Neuronal stem cell (in vitro differentiated cells): ENCODE results near the gene BRD3.

Source experiments
- DNase-seq: peaks from one replicate; pipeline ENCODE4 v3.0.0-alpha.2; 2013; ENCODE audit warnings: low spot score
- H2AFZ ChIP-seq: one replicate; pipeline ENCODE4 v1.6.1; 2013; ENCODE audit warnings: mild to moderate bottlenecking, low read length, inconsistent platforms
- H2AK5ac ChIP-seq: 2 replicates; pipeline ENCODE4 v1.6.1; 2013; ENCODE audit warnings: low read depth, mild to moderate bottlenecking, inconsistent platforms, low read length, moderate library complexity, mixed read lengths
- H2BK120ac ChIP-seq: 2 replicates; pipeline ENCODE4 v1.6.1; 2013; ENCODE audit warnings: low read depth, mild to moderate bottlenecking, inconsistent platforms, low read length, moderate library complexity, mixed read lengths
- H2BK12ac ChIP-seq: one replicate; pipeline ENCODE4 v1.6.1; 2013; ENCODE audit warnings: low read length, inconsistent platforms
- H2BK15ac ChIP-seq: 2 replicates; pipeline ENCODE4 v1.6.1; 2013; ENCODE audit warnings: mild to moderate bottlenecking, low read length, inconsistent platforms, mixed read lengths
- H2BK5ac ChIP-seq: one replicate; pipeline ENCODE4 v1.6.1; 2013; ENCODE audit warnings: inconsistent platforms, mild to moderate bottlenecking, low read length, moderate library complexity
- H3K14ac ChIP-seq: one replicate; pipeline ENCODE4 v1.6.1; 2013; ENCODE audit warnings: low read length, inconsistent platforms
- H3K18ac ChIP-seq: 2 replicates; pipeline ENCODE4 v1.6.1; 2013; ENCODE audit warnings: low read length, inconsistent platforms
- H3K23ac ChIP-seq: 2 replicates; pipeline ENCODE4 v1.6.1; 2013; ENCODE audit warnings: low read depth, mild to moderate bottlenecking, mixed read lengths, low read length, inconsistent platforms; ENCODE audit not compliant: poor library complexity
- H3K27ac ChIP-seq: replicated peaks from 3 replicates; pipeline ENCODE4 v1.5.1; 2013; ENCODE audit warnings: low read length, inconsistent platforms
- H3K27me3 ChIP-seq, 3 experiments: 2 replicates each; pipeline ENCODE4 v1.6.1; 2013; ENCODE audit warnings: low read length in 3 of 3, mild to moderate bottlenecking in 2 of 3, inconsistent platforms in 1 of 3, low read depth in 1 of 3, mixed read lengths in 1 of 3, moderate library complexity in 1 of 3; ENCODE audit not compliant: control insufficient read depth in 3 of 3, insufficient read depth in 3 of 3
- H3K36me3 ChIP-seq, 2 donors: replicated peaks in 1 of 2; 2 replicates each; pipeline ENCODE4 v1.6.1; 2013; ENCODE audit warnings: low read length in 2 of 2; ENCODE audit not compliant: control insufficient read depth in 2 of 2, insufficient read depth in 2 of 2
- H3K4ac ChIP-seq: 2 replicates; pipeline ENCODE4 v1.6.1; 2013; ENCODE audit warnings: inconsistent platforms, mild to moderate bottlenecking, low read length, moderate library complexity
- H3K4me1 ChIP-seq, 2 donors: 1 replicate in 1 of 2; 2 replicates in 1 of 2; pipeline ENCODE4 v1.6.1; 2013; ENCODE audit warnings: low read length in 2 of 2, low read depth in 1 of 2; ENCODE audit not compliant: control insufficient read depth in 2 of 2, insufficient read depth in 1 of 2
- H3K4me2 ChIP-seq: one replicate; pipeline ENCODE4 v1.6.1; 2013; ENCODE audit warnings: mild to moderate bottlenecking, low read length, inconsistent platforms; ENCODE audit not compliant: insufficient read depth, poor library complexity, severe bottlenecking
- H3K4me3 ChIP-seq, 2 donors: 2 replicates each; pipeline ENCODE4 v1.5.1; 2013; ENCODE audit warnings: low read length in 2 of 2, mild to moderate bottlenecking in 2 of 2, inconsistent platforms in 1 of 2, moderate library complexity in 1 of 2
- H3K79me1 ChIP-seq: one replicate; pipeline ENCODE4 v1.6.1; 2013; ENCODE audit warnings: low read depth, mild to moderate bottlenecking, inconsistent platforms, low read length, moderate library complexity
- H3K9ac ChIP-seq: one replicate; pipeline ENCODE4 v1.6.1; 2013; ENCODE audit warnings: mild to moderate bottlenecking, low read depth, low read length, inconsistent platforms; ENCODE audit not compliant: poor library complexity
- H3K9me3 ChIP-seq, 2 donors: replicated peaks in 1 of 2; 2 replicates each; pipeline versions ENCODE3 to v1.6.1; 2013; ENCODE audit warnings: low read length in 2 of 2, mild to moderate bottlenecking in 2 of 2, inconsistent platforms in 1 of 2, low read depth in 1 of 2, mixed read lengths in 1 of 2, moderate library complexity in 1 of 2; ENCODE audit not compliant: control insufficient read depth in 2 of 2, insufficient read depth in 1 of 2
- H4K8ac ChIP-seq: one replicate; pipeline ENCODE4 v1.6.1; 2013; ENCODE audit warnings: low read depth, mild to moderate bottlenecking, inconsistent platforms, low read length, moderate library complexity
- H4K91ac ChIP-seq: one replicate; pipeline ENCODE4 v1.6.1; 2013; ENCODE audit warnings: low read length, low read depth, mild to moderate bottlenecking, inconsistent platforms; ENCODE audit not compliant: poor library complexity
- WGBS, 2 donors: extraction: QIAGEN DNeasy Blood & Tissue Kit; methylation state at CpG; one replicate each; pipeline ENCODE4 v1.1.7; 2013; ENCODE audit warnings: missing lambda C conversion rate in 2 of 2, mixed read lengths in 1 of 2; ENCODE audit not compliant: insufficient read length in 2 of 2, insufficient replicate concordance in 1 of 2; ENCODE audit errors: extremely low coverage in 2 of 2; 5-methylcytosine and 5-hydroxymethylcytosine counted together

The BRD3 gene

GRCh38 chr9:134032456-134033222 lies 35.2 kb downstream of the BRD3 start:
- no CpG with 5 or more reads among the region's 40 CpGs for WGBS, 2 donors
- Histone ChIP-seq H4K91ac (no peak overlapping the region), H3K79me1 (peaks cover 5% of the 10 kb centered on the region), H2AK5ac (no peak overlapping the region), H3K27me3 (no peaks in the 10 kb centered on the region), H3K4me1 (no peaks in the 10 kb centered on the region), H3K4me2 (no peak overlapping the region), H2BK15ac (no peak overlapping the region), H2BK5ac (no peak overlapping the region), H3K23ac (no peak overlapping the region), H3K36me3 (peaks cover 56 to 97% of the 10 kb centered on the region in 2 donors), H2BK120ac (no peak overlapping the region), H3K9me3 (no peaks in the 10 kb centered on the region), H4K8ac (no peak overlapping the region), H3K14ac (no peak overlapping the region), H3K9ac (no peak overlapping the region), H3K4me3 (no peak overlapping the region), H2BK12ac (no peak overlapping the region), H3K4ac (no peak overlapping the region), H2AFZ (no peak overlapping the region), H3K18ac (no peak overlapping the region), H3K27ac (no peak overlapping the region)
- no peak for DNase-seq

- H3K27ac ChIP-seq = no peak overlapping the region
- peak overlapping the region; percentile 82 for H3K23ac ChIP-seq
- no peak overlapping the region for H2BK5ac ChIP-seq
- DNase-seq = no peak
- no peak overlapping the region for H3K18ac ChIP-seq
- no peak overlapping the region for H2BK120ac ChIP-seq
- no peak overlapping the region for H4K8ac ChIP-seq
- H3K4me2 ChIP-seq = no peak overlapping the region
- H3K36me3 ChIP-seq = peaks cover 59 to 98% of the 10 kb centered on the region in 2 donors
- no peak overlapping the region for H3K4me3 ChIP-seq
- no peak overlapping the region for H2AFZ ChIP-seq
- H2BK12ac ChIP-seq = no peak overlapping the region
- WGBS, 2 donors = no CpG with 5 or more reads among the region's 14 CpGs
- H3K14ac ChIP-seq = no peak overlapping the region
- peaks cover 5% of the 10 kb centered on the region for H3K79me1 ChIP-seq
- H2BK15ac ChIP-seq = no peak overlapping the region
- no peaks in the 10 kb centered on the region for H3K4me1 ChIP-seq
- no peak overlapping the region for H2AK5ac ChIP-seq
- no peak overlapping the region for H4K91ac ChIP-seq
- H3K9me3 ChIP-seq = no peaks in the 10 kb centered on the region
- H3K9ac ChIP-seq = no peak overlapping the region
- no peaks in the 10 kb centered on the region for H3K27me3 ChIP-seq
- H3K4ac ChIP-seq = no peak overlapping the region
These were observed 36.0 kb downstream of the BRD3 start for GRCh38 chr9:134031783-134032182.

GRCh38 chr9:134030821-134031470 lies 36.9 kb downstream of the BRD3 start:
- Histone ChIP-seq H2BK5ac (no peak overlapping the region), H2BK12ac (peak overlapping the region; percentile 46), H4K8ac (no peak overlapping the region), H3K4me1 (peaks cover 6 to 7% of the 10 kb centered on the region in 2 donors), H3K14ac (no peak overlapping the region), H3K9ac (no peak overlapping the region), H2AK5ac (no peak overlapping the region), H3K18ac (no peak overlapping the region), H3K4me2 (no peak overlapping the region), H3K27ac (no peak overlapping the region), H3K23ac (peak overlapping the region; percentile 47), H3K4me3 (no peak overlapping the region), H3K9me3 (no peaks in the 10 kb centered on the region), H2AFZ (no peak overlapping the region), H2BK120ac (no peak overlapping the region), H3K27me3 (no peaks in the 10 kb centered on the region), H3K4ac (no peak overlapping the region), H3K36me3 (peaks cover 57 to 95% of the 10 kb centered on the region in 2 donors), H4K91ac (no peak overlapping the region), H2BK15ac (no peak overlapping the region), H3K79me1 (peaks cover 8% of the 10 kb centered on the region)
- no peak for DNase-seq
- no CpG with 5 or more reads among the region's 29 CpGs for WGBS, 2 donors
